Inflammatory macrophage (primary cell): ENCODE measurements around the gene PBX1.
"Not testable (repeated sequence)": the region's sequence is repeated elsewhere in the genome, so short reads cannot be mapped to it uniquely, and the experiment has no call there.

Experiments
- DNase-seq, 2 donors: peaks; one replicate each; pipeline ENCODE4 v3.0.0-alpha.2; 2020 to 2022

PBX1 gene

DNA sequence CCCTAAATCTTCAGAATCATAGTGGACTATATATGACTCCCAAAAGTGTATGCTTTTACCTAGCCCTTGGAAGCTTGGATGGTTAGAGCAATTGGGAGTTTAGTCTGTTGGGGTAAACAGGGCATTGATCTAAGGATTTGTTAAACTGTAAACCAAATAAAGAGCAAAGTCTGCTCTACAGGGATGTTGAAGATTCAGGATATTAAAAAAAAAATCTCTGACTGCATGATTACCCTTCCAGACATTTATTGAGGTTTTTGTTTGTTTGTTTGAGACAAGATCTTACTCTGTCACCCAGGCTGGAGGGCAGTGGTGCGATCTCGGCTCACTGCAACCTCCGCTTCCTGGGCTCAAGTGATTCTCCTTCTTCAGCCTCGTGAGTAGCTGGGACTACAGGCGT is 31.6 kb downstream of the PBX1 start:
- DNase-seq = no peak

DNA sequence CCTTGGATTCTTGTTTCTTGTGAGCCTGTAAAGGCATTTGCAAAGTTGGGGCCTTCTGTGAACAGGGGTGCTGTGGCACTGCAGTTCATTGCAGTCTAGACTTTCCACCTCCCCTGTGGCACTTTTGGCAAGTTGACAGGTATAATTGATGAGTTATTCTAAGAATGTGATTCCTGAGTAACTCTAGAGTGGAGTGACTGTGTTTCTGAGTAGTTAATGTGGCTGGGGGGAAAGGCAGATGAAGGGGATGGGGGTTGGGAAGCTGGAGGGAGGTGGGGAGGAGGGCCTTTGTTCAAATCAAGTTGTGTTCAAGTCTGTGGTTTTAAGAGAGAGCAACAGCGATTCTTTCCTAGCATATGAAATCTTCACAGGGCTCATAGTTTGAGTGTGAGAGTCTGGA is 32.9 kb downstream of the PBX1 start:
- DNase-seq = no peak

DNA sequence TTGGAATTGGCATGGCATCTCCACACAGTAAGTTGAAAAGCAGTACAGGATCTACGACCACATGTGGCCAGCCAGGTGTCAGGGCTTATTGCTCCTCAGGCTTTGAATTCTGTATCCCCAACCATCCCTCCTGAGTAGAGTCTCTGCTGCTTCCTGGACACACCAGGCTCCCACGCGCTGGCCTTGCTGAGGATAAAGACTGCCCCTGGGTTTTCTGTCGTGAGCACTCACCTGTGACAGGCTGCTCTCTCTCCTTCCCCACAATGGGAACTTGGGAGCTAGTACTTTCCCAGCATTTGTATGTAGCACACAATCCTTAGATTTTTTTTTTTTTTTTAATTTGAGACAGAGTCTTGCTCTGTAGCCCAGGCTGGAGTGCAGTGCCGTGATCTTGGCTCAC is 33.6 kb downstream of the PBX1 start:
- no peak for DNase-seq

DNA sequence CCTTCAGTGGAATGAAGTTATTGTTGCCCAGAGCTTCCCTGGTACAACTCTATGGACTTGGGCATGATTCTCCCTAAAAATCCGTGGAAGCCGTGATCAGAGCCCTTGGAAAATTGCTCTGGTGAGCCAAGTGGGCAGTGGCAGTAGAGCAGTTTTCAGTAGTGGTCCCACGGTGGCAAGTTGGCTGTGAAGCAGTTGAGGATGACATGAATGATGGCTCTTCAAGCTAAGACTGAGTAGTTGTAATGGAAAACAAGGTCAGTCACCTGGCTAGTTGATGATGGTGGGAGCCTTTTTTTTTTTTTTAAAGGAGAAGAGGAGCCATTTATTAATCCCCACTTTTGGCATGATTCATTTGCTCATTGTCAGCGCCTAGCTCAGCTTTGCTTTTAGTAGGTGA is 36.2 kb downstream of the PBX1 start:
- DNase-seq = no peak

DNA sequence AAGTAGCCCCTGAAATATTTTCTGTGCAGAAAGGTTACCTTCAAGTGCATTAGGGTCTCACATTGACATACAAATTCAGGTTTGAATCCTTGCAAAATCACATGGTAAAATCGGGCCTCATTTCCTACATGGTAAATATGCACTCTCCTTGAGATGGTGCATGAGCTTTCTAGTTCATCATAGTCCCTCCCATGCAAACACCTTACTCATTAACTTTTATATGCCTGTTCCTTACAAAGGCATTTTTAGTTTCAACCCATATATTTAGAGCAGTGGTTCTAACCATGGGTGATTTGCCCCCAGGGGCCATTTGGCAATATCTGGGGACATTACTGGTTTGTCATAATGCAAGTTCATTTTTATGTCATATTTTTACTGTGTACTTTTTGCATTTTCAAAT is 37.2 kb downstream of the PBX1 start:
- DNase-seq = no peak

DNA sequence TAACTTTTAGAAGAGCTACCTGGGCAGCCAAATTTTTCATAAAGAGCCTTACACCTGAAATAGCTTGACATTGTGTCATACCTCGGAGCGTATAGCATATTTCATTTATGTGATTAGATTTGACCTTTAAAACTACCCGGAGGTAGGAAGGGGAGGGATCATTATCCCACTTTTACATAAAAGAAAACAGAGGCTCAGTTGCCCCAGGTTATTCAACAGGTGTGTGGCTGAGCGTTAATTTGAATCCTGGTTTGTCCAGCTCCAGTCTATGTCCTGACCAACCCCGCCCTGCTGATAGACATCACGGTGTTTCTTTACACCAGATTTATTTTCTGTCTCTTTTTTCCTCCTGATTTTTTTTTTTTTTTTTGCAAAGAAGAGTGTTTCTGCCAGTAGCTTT is 39.7 kb downstream of the PBX1 start:
- no peak for DNase-seq

DNA sequence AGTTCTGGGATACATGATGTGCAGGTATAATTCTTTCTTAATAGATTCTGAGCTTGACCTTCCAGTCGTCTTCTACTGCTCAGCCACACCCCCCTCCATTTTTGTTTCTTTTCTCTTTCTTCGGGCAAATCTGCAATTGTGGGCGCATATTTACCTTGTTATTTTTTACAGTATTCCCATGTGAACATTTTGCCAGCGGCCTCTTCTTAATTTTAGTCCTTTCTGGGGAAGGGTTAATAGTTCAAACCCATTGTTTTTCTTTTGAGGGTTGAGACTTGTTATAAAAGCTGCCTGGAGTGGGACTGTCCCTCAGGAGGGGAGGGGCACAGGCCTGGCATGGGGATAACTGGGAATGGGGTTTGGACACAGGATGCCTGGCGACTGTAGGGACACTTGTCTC is 40.3 kb downstream of the PBX1 start:
- no peak for DNase-seq

DNA sequence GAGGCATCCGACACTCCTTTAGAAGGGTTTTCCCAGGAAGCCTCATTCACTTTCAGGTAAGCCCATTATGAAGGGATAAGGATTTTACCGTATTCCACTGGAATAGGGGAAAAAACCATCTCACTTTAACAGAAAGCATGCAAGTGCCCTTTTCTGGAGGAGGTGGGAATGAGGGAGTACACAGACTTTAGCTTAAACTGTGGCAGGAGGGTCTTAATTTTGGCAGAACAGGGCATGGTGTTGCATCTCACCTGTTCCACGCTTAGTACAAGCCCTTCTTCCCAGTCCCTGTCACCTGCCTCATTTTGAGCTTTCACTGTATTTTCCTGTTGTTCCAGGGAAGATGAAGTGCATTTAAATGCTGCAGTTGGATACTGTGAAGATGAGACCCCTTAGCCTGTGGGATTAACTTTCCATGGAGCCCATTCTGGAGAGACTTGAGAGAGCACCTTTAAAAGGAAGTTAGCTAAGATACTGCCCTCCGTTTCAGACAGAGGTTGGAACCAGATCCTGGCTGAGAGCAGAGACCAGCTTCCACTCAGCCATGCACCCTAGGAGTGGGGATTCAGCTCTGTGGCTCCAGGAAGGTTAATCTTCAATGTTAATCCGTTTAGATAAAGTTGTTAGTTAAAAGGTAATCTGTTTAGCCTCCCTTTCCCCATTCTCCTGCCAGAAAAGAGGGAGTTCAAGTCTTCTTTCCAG is 42.6 kb downstream of the PBX1 start:
- DNase-seq = no peak

DNA sequence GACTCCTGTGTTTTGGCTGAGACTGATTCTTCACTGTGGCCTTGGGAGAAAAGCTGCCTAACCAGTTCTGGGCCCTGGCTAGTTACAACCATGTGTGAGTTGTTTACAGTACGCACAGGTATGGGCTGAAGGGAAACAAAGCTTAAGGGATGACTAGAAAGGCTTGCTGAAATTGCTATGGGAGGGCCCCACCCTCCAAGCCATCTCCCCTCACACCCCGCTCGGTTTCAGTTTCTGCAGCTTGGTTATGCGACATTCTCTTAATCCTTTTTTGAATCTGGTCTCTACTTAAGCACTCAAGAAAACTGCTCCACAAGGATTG is 43.1 kb downstream of the PBX1 start:
- no peak for DNase-seq

DNA sequence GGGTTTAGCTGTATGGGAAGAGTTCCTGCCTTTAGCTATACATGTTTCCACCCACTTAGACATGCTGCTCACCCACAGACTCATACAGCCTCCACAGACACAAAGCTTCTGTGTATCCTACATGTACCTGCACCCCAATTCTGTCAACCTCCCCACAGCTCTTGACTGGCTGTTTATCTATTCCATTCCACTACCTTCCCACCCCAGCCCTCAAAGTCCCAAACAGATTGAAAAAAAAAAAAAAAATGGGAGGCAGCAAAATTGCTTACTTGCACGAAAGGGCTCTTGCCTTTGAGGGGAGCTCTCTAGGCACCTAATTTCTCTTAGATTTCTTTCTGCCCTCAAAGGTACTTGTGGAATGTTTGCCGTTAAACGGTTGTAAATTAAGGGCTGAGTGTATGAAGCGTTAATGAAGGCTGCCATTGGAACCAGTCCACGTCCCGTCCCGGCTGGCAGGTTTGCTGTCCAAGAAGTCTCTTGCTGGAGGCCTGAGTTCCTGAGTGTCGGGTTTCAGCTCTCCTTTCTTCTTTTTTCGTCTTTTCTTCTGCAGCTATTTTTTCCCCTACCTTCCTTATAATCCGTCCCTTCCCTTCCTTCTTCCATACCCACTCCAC is 43.6 kb downstream of the PBX1 start:
- no peak for DNase-seq

DNA sequence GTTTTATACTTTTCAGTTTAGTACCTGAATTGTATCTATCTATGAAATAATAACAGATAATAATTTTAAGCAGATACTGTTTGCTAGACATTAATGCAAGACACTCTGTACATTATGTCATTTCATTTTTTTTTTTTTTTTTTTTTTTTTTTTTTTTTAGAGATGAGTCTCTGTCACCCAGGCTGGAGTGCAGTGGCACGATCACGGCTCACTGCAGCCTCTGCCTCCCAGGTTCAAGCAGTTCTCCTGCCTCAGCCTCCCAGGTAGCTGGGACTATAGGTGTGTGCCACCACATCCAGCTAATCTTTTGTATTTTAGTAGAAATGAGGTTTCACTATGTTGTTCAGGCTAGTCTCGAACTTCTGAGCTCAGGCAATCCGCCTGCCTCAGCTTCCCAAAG is 44.8 kb downstream of the PBX1 start:
- not testable (repeated sequence) for DNase-seq

DNA sequence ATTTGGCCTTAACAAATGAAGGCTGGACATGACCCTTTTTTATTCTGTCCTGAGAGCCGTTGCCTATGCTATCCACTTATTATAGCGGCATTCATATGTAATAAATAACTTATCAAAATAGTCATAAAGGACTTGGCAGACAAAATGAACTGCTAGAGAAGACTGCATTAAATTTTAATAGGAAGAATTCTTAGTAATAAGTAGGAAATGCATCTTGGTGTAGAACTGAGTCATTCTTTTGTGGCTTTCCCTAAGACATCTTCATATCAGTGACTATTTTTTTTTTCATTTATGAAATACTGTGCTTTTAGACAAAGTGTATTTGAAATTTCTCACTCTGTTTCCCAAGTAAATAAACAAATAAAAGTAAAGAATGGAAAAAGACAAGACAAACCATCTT is 45.6 kb downstream of the PBX1 start:
- no peak for DNase-seq

DNA sequence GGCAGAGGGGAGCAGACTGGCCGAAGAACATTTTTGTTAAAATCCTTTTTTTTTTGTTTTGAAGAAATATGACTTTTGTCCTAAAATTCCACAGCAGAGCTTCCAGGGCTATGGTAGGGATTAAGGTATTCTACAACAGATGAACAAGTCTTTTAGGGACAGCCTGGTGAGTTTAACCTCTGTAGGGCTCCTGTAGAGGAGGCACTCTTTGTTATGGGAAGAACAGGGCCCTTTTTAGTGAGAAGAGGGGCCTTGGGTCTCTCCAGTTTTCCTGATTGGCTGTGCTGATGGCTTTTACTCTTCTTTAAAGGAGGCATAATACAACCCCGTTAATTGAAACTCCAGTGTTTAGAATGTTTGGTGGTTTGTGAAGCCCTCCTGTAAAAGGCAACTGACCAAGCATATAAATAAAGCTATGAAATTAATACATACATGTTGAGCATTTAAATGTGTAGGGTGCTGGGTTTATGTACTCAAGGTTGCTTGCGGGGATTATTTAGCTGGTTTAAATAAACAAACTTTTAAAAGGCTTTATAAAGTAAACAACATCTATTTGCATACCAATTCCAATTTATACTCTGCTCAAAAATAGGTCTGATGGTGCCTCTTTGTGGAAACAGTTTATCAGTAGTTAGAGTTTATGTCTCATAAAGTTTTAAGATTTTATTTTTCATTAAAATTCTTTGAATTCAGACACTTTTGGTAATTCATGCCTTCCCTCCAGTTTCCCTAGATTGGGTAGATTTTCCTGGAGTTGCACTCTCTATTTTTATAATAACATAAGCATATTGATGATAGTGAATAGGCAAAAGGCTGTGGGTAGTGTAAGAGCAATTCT is 46.5 kb downstream of the PBX1 start:
- no peak for DNase-seq

DNA sequence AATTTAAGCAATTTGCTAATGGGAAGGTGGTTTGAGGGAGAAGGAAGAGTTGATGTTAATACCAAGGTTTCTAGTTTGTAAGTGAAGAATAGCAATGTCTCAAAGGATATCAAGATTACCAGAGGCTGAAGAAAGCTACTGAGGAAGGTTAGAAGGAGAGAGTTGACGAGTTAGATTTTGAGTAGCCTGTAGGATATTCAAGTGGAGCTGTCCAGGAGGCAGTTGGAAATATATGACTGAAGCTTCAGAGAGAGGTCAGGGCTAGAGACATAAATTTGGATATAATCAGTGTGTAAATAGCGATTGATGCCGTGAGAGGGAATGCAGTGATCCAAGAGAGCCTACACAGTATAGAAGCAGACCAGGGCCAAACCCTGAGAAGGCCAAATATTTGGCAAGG is 48.4 kb downstream of the PBX1 start:
- no peak for DNase-seq

DNA sequence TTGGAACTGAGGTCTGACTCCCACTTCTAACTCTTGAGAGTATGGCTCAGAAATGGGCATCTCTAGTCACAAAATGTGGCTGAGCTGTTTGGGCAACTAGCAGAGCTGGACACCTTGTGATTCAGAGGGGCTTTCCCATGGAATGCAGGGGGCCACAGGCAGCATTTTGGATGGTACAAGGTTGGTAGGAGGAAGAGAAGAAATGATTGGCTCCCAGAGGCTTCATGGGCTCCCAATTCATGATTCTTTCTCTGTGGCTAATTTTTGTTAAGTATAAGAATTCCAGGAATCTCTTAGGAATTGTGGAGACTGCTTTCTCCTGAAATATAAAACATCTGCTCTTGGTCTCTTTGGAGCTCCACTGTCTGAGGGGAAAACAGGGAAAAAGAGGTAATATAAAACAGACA is 49.7 kb downstream of the PBX1 start:
- no peak for DNase-seq

DNA sequence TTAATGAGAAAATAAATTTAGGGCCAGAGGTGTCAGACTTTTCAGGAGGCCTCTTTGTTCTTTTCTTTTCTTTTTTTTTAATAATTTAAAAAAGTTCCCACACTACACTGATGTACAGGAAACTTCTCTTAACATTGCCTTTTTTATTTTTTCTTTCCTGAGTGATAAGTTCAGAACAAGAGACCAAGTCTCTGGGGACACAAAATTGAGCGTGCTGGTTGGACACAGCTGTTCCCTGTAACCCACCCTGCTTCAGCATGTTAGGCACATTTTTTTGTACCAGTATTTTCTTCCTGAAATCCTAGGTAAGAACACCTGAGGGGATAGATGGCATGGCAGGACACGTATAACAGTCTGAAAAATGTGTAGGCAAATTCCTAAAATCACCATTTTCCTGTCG is 50.1 kb downstream of the PBX1 start:
- DNase-seq = no peak

DNA sequence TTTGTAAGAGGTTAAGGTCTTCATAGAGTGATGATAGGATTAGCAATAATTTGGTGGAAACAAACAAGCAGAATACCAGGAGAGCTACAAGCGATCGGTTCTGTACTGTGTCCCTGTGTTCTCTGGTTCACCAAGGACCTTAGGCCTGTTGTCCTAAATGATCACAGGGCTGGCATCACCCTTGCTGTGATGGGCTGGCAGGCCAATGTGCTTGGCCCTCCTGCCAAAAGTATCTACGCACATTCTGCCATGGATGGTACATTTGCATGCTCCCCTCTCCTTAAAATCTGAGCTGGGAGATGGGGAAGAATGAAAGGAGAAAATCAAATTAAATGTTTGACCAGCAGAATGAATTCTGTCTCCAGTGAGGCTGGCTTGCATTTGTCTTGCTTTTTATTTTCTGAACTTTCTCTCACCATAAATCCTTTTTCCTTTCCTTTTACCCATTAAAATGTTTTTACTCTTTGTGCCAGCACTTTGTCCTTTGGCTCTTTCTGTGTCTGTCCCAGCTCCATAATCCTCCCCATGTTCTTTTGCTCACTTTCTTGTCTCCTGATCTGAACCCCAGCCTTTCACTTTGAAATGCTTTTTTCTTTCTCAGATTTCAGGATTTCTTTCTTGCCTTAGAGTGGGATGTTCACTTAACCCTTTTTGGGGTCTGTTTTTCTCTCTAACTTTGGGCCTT is 51.7 kb downstream of the PBX1 start:
- no peak for DNase-seq

DNA sequence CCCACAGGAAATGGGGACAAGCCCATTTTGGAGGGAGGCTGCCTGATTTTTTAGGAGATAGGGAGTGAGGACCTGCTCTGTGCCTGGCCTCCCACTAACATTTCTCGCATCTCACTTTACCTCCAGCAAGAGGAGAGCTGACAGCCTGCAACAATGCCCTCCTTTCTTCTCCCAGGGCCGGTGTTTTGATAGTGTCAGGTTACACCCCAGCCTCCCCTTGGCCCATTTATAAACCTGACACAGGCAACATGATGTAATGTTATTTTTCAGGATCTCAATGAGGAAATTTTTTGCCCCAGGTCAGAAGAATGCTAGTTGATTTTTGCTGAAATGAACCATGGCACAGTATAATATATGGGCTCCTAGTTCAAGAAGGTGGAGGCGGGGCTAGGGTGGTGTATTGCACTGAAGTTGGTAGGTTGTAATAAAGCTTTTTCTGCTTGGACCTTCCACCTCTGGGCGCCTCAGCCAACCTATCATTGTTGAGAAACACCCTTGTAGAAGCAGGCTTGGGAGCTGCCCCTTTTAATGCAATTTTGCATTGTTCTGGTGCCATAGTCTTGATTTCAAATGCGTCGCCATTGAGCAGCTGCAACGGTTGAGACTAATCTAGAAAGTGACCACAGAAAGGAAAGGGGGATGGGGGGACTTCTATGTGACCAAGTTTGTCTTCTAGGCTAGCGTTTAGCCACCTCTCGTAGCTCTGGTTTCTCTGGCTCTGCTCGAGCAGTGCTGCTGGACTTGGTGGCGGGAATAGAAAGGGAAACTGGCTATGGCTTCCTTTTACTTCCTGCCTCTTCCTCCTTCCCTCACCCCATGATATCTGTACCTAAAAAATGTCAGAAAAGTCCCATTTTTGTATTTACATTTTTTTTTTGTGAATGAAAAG is 53.0 kb downstream of the PBX1 start:
- no peak for DNase-seq

DNA sequence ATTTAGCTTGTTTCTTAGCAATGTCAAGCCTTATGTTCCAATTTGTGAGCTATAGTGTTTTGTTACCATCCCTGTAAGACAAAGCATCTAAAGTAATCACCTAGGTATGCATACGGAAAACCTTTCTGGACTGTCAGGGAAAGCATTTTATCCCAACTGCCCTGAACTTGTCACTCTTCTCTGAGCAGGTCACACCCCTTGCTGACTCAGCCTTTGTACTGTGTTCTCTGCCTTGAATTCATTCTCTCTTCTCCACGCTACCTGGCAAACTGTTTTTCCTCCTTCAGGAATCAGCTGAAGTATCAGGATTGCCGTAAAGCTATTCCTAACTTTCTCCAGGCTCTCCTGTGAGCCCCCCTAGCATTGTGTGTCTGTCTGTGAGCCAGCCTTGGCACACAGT is 54.2 kb downstream of the PBX1 start:
- DNase-seq = no peak

DNA sequence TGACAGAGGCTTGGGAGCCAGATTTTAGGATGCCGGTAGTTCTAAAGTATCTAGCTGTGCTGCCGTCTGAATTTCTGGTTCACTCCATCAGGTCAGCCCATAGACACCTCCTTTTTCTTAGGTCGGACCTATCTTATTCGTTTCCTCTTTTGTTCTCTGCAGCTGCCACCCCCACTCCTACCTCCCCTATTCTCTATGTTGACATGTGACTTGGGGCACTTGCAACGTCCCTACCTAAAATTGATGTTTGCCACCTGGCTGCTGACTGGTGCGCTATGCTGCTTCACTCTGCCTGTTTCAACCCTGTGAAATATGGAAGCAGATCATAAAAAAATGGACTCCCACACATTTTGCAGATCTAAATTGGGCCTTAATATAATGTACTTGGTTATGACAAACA is 55.3 kb downstream of the PBX1 start:
- no peak for DNase-seq

DNA sequence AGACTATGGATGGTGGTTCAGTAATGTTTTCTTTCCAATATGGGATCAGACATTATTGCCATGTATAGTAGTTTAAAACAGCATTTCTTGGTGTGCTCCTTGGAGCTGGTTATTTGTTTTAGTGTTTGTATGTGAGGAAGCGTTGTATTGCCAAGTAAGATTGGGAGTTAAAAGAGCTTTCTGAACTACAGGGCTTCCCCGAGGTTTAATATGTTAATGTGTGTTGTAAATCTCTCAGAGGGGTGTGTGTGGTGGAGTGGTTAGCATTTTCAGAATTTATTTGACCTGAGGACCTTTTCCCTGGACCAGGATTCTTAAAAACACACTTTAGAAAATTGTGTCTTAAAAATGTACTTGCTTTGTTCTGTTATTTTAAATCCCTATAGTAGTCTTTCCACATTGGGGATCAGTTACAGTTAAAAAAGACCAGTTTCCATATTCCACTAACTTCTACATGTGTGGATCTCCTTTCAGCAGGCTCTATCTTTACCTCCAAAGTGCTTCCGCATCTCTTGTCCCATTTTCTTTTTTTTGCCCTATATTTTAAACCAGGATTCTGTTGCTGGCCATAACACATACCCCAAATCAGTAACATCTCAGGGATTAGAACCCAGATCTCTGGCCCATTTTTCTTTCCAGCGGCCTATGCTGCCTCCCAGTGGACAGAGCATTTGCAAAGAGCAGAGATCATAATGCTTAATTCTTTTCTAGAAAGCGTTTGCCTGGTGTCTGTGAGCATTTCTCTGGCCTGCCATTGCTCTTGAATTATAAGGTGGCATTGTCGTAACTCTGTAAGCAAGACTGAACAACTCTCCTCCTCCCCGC is 58.6 kb downstream of the PBX1 start:
- DNase-seq = no peak

DNA sequence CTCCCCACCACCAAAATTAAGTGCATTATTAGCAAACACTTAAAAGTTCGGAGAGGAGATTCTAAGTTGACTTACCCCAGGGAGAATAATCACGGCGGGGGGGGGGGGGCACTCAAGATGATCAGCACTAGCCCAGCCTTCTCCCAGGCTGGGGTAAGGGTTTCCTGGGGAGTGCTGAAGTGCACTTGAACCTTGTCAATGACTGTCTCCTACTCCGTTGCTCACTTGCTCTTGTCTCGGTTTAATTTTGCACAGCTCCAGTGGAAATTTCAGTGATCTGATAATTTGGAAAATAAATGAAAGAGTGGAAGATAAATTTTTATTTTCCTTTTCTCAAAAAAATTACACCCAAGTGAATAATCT is 59.2 kb downstream of the PBX1 start:
- no peak for DNase-seq
